Measurements from ENCODE around the gene GDPD4.

Gene GDPD4

DNA sequence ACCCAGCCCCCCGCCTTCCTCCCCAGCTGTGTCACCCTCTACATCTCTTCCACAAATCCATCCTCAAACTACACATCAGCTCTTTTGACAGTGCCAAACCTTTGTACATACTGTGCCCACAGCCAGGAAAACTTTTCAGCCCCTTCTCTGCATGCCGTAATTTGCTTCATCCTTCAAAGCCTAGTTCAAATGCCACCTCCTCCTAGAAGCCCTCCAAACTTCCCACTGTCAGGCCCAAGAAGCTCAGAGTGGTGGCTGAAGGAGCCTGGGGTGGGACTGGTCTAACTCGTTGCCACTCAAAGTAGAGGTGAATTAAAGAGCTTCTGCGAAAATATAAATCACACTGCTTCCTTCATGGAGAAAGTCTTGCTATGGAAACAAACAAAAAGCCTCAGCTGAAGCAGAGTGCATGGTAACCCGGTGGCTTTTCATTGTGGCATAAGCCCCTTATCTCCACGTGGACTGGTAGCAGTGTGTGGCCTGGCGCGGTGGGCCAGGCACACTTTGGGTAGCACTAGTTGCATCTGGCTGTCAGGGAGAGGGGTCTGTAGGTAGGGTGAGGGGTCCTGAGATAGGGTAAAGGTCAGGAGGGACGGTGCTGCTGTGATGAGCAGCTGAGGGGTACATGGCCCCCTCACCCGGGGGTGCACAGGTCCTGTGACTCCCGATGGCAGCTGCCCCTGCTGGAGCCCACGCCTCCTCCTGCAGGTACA is 96.6 kb downstream of the GDPD4 start:
- DNase-seq (ENCODE audit: low spot score) = no peak

DNA sequence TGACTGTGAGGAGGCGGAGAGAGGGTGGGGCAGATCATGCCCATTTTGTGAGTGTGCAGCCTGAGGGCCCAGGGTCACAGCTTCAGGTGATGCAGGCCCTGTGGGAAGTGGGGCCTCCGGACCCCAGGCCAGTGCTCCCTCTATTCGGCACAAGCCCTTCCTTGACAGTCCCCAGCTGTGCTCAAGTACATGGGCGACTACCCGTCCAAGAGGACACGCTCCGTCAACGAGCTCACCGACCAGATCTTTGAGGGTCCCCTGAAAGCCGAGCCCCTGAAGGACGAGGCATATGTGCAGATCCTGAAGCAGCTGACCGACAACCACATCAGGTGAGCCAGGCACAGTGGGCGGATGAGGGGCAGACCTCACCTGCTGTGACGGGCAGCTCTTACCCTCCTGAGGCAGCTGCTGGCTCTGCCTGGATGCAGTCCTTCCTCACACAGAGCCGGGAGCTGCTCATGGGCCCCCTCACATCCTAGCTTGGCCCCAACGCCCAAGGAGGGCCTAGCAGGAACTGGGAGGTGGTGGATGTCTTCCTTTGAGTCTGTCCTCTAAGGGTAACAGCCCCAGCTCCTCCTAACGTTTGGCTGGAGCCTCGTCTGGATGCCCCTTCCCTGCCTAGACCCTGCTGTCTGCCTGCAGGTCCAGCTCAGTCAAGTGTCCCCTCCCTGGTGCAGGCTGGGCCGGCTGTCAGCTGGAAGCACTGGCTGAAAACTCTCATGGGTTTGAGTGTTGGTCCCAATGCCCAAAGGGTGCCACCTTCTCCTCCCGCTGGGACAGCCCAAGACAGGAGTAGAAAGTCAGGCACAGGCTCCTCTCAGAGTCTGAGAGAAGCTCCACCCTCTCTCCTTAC is 97.4 kb downstream of the GDPD4 start:
- DNase-seq (ENCODE audit: low spot score) = no peak

DNA sequence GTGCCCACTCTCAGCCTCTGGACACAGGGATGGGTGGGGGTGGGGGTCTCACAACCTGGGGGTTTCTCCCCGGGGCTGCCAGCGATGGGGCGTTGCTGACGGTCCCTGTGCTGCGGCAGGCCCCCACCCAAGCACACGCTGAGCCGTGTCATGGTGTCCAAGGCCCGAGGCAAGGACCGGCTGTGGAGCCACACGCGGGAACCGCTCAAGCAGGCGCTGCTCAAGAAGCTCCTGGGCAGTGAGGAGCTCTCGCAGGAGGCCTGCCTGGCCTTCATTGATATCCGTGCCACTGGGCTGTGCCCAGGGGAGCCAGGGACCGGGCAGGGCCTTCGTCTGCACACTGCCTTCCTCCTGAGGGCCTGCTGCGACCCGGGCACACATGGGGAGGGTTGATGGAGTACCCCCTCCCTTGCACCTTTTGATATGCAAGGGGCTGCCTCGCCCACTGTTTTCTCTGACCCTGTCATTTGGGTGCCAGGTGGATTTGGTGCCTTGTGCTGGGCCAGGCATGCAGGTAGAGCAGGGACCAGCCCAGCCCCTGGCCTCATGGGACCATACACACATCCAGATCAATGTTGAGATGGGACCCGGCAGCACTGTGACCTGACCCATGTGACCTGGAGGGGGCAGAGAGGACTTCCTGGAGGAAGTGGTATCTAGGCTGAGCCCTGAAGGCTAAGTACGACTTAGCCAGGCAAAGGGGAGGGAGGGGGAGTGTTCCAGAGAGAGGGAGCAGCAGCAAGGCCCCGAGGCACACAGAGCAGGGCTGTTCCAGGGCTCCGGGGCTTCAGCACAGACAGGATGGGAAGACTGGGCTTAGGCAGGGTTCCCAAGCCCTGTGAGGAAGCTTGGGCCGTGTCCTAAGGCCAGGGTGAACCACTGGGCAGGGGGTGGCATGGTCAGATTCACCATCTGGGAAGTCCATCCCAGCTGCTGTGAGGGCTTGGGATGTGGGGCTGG is 98.3 kb downstream of the GDPD4 start:
- DNase-seq (ENCODE audit: low spot score) = no peak

DNA sequence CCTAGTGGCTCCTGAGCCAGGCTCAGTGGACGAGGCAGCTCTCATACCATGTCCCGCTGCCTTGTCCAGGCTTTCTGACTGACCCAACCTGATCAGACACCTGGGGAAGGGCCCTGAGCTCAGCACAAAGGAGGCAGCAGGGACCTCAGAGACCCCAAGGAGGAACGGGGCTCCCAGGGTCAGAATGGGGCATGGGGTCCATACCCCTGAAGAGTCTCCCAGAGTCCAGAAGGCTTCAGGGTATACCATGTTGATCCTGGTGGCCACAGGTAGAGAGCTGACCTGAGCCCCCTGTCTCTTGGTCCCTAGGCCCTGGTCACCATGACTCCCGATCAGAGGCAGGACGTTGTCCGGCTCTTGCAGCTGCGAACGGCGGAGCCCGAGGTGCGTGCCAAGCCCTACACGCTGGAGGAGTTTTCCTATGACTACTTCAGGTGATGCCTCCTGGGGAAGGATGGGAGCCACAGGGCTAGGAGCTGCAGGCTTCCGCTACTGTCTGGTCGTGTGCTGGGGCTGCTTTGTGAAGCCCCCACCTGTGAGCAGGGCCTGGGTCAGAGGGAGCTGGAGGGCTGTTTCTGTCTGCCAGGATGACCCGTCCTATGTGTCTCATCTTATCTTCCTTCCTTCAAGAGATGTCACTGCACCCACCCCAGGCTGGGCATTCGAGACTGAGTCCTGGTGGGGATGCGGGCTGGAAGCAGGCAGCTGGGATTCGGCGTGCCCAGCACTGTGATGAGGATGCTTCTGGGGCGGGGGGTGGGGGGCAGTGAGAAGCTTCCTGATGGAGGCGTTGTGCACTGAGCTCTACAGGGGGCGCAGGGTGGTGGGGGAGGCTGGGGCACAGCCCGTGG is 99.3 kb downstream of the GDPD4 start:
- DNase-seq (ENCODE audit: low spot score) = no peak

DNA sequence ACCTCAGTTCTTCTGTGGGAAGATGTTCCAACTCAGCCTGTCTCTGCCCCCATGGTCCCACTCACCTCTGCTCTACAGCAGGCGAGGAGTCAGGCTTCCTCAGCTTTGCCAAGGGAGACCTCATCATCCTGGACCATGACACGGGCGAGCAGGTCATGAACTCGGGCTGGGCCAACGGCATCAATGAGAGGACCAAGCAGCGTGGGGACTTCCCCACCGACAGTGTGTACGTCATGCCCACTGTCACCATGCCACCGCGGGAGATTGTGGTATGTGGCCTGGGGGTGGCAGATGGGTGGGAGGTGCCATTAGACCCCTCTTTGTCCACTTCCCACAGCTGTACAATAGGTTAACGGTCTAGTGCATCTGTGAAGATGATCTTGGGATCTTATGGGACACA is 100.1 kb downstream of the GDPD4 start:
- no peak for DNase-seq (ENCODE audit: low spot score)

DNA sequence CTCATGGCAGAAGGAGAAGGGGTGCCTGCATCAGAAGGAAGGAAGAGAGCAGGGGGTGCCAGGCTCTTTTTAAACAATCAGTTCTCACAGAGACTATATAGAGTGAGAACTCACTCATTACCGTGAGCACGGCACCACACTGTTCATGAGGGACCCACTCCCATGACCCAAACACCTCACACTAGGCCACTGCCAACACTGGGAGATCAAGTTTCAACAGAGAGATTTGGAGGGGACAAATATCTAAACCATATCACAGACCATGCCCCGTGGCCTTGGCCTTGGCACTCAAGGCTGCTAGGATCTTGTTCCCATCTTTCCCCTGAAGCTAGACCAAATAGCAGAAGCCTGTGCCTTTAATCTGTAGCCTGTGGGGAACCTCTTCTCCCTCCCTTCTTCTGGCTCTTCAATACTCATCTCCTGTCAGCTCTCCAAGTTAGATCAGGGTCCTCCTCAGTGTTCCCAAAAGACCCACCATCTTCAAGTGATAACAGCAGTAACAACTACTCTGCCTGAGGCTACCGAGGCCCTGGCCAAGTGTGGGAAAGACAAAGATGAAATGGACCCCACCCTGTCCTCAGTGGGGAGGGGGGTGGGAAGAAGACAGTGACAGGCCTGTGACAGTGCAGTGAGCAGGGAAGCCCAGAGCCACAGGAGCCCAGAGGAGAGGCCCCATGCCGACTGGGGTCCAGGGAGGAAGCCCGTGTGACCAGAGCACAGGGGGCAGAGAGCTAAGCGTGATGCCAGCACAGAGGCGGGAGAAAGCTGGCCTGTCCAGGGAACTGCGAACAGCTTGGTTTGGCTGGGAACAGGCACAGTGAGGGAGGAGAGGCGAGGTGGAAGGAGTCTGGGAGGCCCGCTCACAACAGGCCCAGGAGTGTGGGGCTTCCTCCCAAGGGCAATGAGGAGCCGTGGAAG is 100.9 kb downstream of the GDPD4 start:
- DNase-seq (ENCODE audit: low spot score) = no peak

DNA sequence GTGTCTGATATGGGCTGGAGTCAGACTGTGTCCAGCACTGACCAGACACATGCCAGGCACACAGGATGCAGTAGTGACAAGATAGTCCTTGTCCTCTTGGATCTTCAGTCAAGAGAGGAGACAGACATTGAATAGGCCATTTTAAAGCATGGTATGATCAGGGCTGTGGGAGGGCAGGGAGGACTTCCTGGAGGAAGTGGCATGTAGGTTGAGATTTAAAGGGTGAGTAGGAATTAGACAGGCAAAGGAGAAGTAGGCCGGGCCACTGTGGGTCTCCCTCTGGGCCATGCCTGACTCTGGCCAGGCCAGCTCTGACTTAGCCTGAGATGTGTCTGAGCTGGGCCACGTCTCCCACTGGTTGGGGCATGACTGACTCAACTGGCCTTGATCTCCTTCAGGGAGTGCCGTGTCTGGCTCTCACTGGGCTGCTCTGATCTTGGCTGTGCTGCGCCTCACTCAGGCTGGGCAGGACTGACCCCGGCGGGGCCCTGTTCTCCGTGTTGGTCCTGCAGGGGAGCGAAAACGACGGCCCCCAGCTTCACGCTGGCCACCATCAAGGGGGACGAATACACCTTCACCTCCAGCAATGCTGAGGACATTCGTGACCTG is 102.2 kb downstream of the GDPD4 start:
- DNase-seq (ENCODE audit: low spot score) = no peak

DNA sequence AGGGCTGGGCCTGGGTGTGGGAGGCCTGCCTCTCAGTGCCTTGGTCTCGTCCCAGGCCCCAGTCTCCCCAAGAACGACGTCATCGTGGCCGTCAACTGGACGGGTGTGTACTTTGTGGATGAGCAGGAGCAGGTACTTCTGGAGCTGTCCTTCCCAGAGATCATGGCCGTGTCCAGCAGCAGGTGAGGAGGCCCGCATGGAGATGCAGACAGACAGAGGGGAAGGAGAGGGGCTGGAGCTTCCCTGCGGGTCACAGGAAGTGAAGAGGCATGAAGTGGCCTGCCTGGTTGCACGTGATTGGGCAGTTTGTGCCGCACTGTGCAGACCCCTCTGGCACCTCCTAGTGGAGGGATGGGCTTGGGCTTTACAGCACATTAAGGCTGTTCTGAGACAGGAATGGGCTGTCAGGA is 103.0 kb downstream of the GDPD4 start:
- no peak for DNase-seq (ENCODE audit: low spot score)

DNA sequence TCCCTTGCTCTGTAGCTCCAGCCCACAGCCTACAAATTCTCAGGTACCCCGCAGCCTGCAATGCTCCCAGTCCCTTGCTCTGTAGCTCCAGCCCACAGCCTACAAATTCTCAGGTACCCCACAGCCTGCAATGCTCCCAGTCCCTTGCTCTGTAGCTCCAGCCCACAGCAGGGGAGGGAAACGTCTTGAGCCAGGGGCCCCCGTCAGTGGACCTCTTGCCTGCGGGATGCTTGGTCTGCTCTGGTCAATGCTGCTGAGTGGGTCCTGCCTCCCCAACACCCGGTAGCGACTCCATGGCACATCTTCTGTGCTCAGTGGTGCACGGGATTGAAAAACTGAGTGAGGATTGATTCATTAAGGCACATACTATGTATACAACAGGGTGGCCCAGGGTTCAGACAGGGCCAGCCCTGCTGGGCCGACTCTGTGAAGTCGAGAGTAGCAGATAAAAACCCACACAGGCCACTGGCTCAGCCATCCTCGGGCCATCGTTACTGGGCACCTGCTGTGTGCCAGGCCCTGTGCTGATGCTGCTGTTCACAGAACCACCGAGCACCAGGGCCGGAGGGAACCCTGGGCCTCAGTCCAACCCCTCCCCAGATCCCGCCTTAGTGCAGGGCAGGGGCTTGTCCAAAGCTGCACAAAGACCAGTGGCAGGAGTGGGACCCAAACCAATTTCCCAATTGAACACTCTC is 103.7 kb downstream of the GDPD4 start:
- DNase-seq (ENCODE audit: low spot score) = no peak

DNA sequence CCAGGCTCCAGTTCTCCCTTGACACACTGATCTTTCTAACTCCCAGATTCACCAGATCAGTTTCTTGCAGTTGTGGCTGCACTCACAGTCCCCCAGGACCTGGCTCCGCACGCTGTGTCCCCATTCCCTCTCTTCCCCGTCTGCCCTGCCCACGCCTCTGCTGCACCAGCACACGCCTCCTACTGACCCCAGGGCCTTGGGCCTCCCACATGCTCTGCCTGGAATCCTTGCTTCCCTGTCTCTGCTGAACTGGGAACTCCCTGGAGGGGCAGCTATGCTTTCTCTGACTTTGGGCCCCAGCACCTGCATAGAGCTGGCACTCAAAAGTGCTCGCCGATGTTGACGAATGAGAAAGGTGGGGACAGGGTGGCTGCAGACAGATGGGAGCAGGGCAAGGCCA is 104.5 kb downstream of the GDPD4 start:
- DNase-seq (ENCODE audit: low spot score) = no peak

DNA sequence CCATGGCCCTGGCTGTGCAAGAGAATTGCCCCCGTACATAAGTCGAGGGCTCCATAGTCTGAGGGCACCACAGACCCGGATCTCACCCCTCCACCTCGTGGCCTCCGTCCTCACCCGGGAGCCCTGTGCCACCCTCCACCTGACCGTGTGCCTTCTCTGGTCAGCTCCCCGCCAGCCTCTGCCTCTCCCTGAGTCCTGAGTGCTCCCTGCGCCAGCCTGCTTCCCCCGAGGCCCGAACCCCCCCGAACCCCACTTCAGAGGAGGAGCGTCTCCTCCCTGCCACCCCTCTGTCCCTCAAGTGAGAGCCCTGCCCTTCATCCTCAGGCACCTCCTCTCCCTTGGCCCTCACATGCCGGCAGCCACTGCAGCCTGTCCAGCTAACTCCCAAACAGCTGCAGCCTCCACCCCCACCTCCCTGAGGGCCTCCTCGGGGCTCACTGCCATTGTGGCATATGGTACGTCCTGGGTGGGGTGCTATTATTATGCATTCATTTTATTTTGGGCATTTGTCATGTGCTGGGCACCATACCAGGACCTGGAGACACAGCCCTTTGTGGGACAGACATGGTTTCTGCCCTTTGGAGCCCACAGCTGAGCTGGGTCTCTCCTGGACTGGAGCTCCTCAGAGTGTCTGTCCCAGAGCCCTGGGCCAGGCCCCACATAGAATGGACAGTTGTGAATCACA is 106.3 kb downstream of the GDPD4 start:
- no peak for DNase-seq (ENCODE audit: low spot score)

DNA sequence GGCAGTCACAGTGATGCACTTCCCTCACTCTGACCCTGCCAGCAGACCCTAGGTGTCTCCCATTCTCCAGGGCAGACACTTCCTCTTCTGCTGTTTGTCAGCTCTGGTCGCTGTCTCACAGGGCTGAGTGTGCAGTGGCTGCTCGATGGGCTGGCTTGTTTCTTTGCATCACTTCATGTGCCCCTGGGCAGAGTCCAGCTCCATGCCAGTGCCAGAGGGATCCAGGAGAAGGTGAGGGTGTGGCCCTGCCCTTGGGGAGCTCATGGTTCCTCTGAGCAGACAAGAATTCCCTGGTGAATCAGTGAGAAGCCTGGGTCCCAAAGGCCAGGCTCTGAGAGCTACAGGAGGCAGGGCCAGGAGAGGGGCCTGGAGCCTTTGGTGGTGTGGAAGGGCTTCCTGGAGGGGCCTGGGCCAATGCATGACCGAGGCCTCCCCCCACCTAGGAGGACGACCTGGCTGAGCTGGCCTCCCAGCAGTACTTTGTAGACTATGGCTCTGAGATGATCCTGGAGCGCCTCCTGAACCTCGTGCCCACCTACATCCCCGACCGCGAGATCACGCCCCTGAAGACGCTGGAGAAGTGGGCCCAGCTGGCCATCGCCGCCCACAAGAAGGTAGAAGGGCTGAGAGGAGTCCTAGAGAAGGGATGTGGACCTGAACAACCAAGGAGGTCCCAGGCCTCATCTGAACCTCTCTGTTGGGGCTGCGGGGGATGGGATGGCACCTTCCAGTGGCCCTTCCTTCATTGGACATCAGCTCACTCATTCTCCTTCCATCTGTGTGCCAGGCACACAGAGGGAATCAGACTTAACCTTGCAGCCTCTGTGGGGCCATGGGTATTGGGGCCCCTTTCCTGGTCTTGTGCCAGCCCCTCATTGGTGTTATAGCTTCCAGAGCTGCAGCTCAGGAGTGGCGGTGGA is 107.3 kb downstream of the GDPD4 start:
- no peak for DNase-seq (ENCODE audit: low spot score)

DNA sequence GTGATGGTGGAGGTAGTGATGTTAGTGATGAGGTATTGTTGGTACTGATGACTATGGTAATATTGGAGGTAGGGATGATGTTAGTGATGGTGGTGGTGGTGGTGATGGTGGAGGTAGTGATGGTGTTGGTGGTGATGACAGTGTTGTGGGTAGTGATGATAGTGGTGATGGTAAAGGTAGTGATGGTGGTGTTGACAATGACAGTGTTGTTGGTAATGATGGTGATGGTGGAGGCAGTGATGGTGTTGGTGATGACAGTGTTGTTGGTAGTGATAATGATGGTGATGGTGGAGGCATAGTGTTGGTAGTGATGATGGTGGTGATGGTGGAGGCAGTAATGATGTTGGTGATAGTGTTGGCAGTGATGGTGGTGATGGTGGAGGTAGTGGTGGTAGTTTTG is 108.3 kb downstream of the GDPD4 start:
- DNase-seq (ENCODE audit: low spot score) = no peak

DNA sequence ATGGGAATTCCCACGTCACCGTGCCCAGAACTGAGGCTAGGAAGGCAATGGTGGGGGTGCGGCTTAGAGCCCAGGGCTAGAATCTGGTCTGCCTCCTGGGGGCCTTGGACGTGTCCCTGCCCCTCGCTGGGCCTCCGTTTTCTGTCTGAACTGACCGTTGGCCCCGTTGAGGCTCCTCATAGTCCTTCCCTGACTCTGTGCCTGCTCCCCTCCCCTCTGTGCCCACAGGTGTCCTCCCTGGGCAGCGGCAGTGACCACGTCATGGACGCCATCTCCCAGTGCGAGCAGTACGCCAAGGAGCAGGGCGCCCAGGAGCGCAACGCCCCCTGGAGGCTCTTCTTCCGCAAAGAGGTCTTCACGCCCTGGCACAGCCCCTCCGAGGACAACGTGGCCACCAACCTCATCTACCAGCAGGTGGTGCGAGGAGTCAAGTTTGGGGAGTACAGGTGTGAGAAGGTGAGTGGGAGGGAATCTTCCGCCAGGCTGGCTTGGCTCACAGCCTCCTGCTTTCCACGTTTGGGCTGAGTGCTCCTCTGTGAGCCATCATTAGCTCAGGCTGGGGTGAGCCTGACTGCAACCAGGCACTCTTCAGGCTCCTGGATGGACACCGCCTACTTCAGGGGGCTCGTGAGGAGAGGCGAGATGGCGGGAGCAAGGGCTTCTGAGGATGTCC is 109.5 kb downstream of the GDPD4 start:
- no peak for DNase-seq (ENCODE audit: low spot score)

DNA sequence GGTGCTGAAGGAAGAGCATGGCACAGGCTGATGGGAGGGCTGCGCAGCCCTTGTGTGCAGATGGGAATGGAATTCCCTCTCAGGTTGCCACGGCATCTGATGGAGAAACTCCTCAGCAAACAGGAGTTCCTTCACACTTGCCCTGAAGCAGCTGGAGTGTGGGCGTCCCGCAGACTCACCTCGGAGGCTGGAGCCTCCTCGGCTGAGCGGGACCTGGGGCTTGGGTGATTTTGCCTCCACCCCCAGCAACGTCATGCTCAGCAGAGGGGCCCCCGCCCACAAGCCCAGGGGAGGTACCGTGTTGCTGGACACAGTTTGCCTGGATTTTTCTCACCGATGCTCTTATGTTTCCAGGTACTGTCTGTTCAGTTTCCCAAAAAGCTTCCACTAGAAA is 110.1 kb downstream of the GDPD4 start:
- no peak for DNase-seq (ENCODE audit: low spot score)

DNA sequence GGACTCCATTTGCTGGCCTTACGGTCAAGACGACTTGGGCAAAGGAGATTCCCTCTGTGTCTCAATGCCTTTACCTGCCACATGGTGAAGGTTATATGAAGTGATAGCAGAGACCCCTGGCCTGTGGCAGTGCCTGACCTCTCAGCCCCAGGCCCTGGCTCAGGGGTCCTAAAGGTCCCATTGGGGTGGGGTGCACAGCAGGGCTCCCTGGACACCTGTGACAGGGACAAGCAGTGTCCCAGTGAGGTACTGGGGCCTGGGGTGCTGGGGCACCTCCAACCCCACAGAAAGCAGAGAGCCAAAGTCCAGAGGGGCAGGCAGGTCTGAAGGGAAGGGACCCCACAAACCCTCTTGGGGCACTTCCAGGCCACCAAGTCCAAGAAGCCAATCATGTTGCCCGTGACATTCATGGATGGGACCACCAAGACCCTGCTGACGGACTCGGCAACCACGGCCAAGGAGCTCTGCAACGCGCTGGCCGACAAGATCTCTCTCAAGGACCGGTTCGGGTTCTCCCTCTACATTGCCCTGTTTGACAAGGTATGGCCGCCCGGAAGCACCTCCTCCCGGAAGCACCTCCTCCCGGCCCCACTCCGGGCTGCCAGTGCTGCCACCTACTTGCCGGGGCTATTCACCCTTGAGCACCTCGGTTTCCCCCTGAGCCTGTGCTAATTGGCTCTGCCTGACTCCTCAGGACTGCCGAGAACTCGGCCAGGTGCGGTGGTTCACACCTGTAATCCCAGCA is 111.0 kb downstream of the GDPD4 start:
- DNase-seq (ENCODE audit: low spot score) = no peak

All from hematopoietic multipotent progenitor cell treated with erythropoietin and hydrocortisone succinate and interleukin-3 and kit ligand, for 17 days (in vitro differentiated cells).